Measurements from ENCODE around the gene ABCA7.
A peak's percentile ranks its signal among the peaks of the same experiment; 100 is the strongest.

ABCA7 gene

DNA sequence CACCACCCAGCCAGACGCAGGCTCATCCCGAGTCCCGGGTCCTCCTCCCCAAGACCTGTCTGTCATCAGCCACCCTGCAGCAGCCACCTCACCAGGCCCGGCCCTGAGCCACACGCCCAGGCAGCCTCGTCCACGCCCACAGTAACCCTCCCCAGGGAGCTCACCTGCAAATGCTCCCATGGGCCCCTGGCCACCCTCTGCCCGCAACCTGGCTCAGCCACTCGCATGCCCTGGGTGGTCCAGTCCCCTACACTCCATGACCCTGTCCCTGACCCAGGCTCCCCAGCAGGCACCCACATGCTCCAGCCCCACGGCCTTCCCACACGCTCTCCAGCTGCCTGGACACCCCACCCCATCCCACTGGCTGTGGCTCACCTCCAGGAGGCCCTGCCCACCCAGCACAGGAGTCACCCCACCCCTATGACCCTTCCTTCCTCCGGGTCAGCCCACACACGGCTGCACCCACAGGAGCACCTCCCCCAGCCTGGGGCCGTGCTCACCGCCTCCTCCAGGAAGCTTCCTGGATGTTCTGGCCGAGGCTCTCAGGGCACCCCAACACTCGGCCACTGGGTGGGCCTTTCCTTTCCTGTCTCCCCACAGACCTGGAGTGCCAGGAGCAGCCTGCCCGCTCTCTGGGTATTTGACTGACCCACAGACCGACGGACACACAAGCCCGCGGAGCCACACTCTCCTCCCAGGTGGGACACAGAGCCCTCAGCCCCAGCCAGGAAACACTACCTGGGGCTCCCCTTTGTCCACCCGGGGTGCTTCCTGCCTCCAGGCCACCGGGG, 22.6 kb upstream of the ABCA7 start:
- Histone ChIP-seq H3K4ac (ENCODE audit: low read depth in 1 of 2, low read length in 2 of 2) (no peak overlapping the region), H2BK15ac (ENCODE audit: low read depth, poor library complexity, severe bottlenecking) (peak overlapping the region; percentile 48), H3K36me3 (ENCODE audit: control insufficient read depth in 1 of 2, insufficient read depth in 2 of 2, low read depth in 1 of 2, low read length in 2 of 2) (peaks cover 14 to 58% of the 10 kb centered on the region in 2 experiments), H3K4me3 (ENCODE audit: insufficient read depth in 1 of 2, low read depth in 1 of 2, low read length in 2 of 2) (peak overlapping the region in 1 of 2 experiments; percentile 33), H3K27ac (ENCODE audit: low read length, poor library complexity, severe bottlenecking) (peak overlapping the region; percentile 33), H3K27me3 (ENCODE audit: control insufficient read depth in 1 of 2, insufficient read depth in 1 of 2, low read length in 2 of 2) (no peaks in the 10 kb centered on the region), H2BK12ac (ENCODE audit: low read length in 2 of 2) (peak overlapping the region; percentile 1 to 48), H2AFZ (ENCODE audit: low read depth, low read length) (no peak overlapping the region), H3K9me3 (ENCODE audit: control insufficient read depth, low read length) (no peaks in the 10 kb centered on the region), H2BK5ac (ENCODE audit: low read depth, low read length, poor library complexity, severe bottlenecking) (no peak overlapping the region), H3K4me2 (ENCODE audit: low read length, poor library complexity, severe bottlenecking) (peak overlapping the region; percentile 2), H2AK5ac (ENCODE audit: low read length, severe bottlenecking) (peak overlapping the region; percentile 46), H3K18ac (ENCODE audit: low read depth in 1 of 2, low read length in 2 of 2) (peak overlapping the region in 1 of 2 experiments; percentile 42), H3K9ac (ENCODE audit: low read length) (peak overlapping the region; percentile 30), H3K23ac (ENCODE audit: low read length in 2 of 2) (peak overlapping the region in 1 of 2 experiments; percentile 29), H2BK120ac (ENCODE audit: low read depth, low read length) (no peak overlapping the region), H3K14ac (ENCODE audit: low read length in 2 of 2) (peak overlapping the region in 1 of 2 experiments; percentile 22), H4K8ac (ENCODE audit: low read length) (peak overlapping the region; percentile 74), H3K4me1 (ENCODE audit: control insufficient read depth, insufficient read depth, low read depth, low read length) (peaks cover 53% of the 10 kb centered on the region), H4K91ac (ENCODE audit: low read length) (peak overlapping the region; percentile 36), H3K79me1 (replicated peaks; ENCODE audit: low read length, poor library complexity, severe bottlenecking) (peaks cover 10% of the 10 kb centered on the region)
- 70% methylated on average over 24 of the region's 24 CpGs for whole genome bisulfite sequencing
- no peak for DNase-seq

- H3K27me3 ChIP-seq (ENCODE audit: control insufficient read depth in 1 of 2, insufficient read depth in 1 of 2, low read length in 2 of 2): no peaks in the 10 kb centered on the region
- peak overlapping the region; percentile 46 for H2AK5ac ChIP-seq (ENCODE audit: low read length, severe bottlenecking)
Observed at GRCh38 chr19:1017906-1018305, 22.0 kb upstream of the ABCA7 start.

GRCh38 chr19:1018393-1018792, 21.5 kb upstream of the ABCA7 start:
- Histone ChIP-seq H2BK12ac (ENCODE audit: low read length in 2 of 2) (no peak overlapping the region), H3K27ac (ENCODE audit: low read length, poor library complexity, severe bottlenecking) (no peak overlapping the region), H3K18ac (ENCODE audit: low read depth in 1 of 2, low read length in 2 of 2) (no peak overlapping the region), H3K4ac (ENCODE audit: low read depth in 1 of 2, low read length in 2 of 2) (no peak overlapping the region), H3K27me3 (ENCODE audit: control insufficient read depth in 1 of 2, insufficient read depth in 1 of 2, low read length in 2 of 2) (no peaks in the 10 kb centered on the region), H2AK5ac (ENCODE audit: low read length, severe bottlenecking) (no peak overlapping the region), H3K79me1 (replicated peaks; ENCODE audit: low read length, poor library complexity, severe bottlenecking) (peaks cover 4% of the 10 kb centered on the region), H2BK5ac (ENCODE audit: low read depth, low read length, poor library complexity, severe bottlenecking) (no peak overlapping the region), H3K4me1 (ENCODE audit: control insufficient read depth, insufficient read depth, low read depth, low read length) (peaks cover 53% of the 10 kb centered on the region), H4K8ac (ENCODE audit: low read length) (no peak overlapping the region), H3K4me2 (ENCODE audit: low read length, poor library complexity, severe bottlenecking) (no peak overlapping the region), H3K23ac (ENCODE audit: low read length in 2 of 2) (no peak overlapping the region), H3K9ac (ENCODE audit: low read length) (peak overlapping the region; percentile 90), H2BK120ac (ENCODE audit: low read depth, low read length) (no peak overlapping the region), H4K91ac (ENCODE audit: low read length) (no peak overlapping the region), H3K4me3 (ENCODE audit: insufficient read depth in 1 of 2, low read depth in 1 of 2, low read length in 2 of 2) (peak overlapping the region in 1 of 2 experiments; percentile 96), H3K9me3 (ENCODE audit: control insufficient read depth, low read length) (no peaks in the 10 kb centered on the region), H3K36me3 (ENCODE audit: control insufficient read depth in 1 of 2, insufficient read depth in 2 of 2, low read depth in 1 of 2, low read length in 2 of 2) (peaks cover 7 to 47% of the 10 kb centered on the region in 2 experiments), H3K14ac (ENCODE audit: low read length in 2 of 2) (no peak overlapping the region), H2AFZ (ENCODE audit: low read depth, low read length) (no peak overlapping the region), H2BK15ac (ENCODE audit: low read depth, poor library complexity, severe bottlenecking) (no peak overlapping the region)
- no peak for DNase-seq
- 95% methylated on average over 5 of the region's 5 CpGs for WGBS

More at GRCh38 chr19:1017906-1018305, 22.0 kb upstream of the ABCA7 start:
- 90% methylated on average over 9 of the region's 9 CpGs for WGBS
- no peak overlapping the region for H3K4me3 ChIP-seq (ENCODE audit: insufficient read depth in 1 of 2, low read depth in 1 of 2, low read length in 2 of 2)
- peak overlapping the region in 1 of 2 experiments; percentile 13 for H3K4ac ChIP-seq (ENCODE audit: low read depth in 1 of 2, low read length in 2 of 2)
- H2BK120ac ChIP-seq (ENCODE audit: low read depth, low read length): no peak overlapping the region
- no peaks in the 10 kb centered on the region for H3K9me3 ChIP-seq (ENCODE audit: control insufficient read depth, low read length)
- peak overlapping the region; percentile 36 for H4K91ac ChIP-seq (ENCODE audit: low read length)
- no peak overlapping the region for H3K18ac ChIP-seq (ENCODE audit: low read depth in 1 of 2, low read length in 2 of 2)
- no peak overlapping the region for H2BK5ac ChIP-seq (ENCODE audit: low read depth, low read length, poor library complexity, severe bottlenecking)
- no peak overlapping the region for H3K27ac ChIP-seq (ENCODE audit: low read length, poor library complexity, severe bottlenecking)
- H2AFZ ChIP-seq (ENCODE audit: low read depth, low read length): no peak overlapping the region
- peak overlapping the region; percentile 29 to 37 for H3K23ac ChIP-seq (ENCODE audit: low read length in 2 of 2)
- peak overlapping the region; percentile 74 for H4K8ac ChIP-seq (ENCODE audit: low read length)
- peaks cover 7% of the 10 kb centered on the region for H3K79me1 ChIP-seq (replicated peaks; ENCODE audit: low read length, poor library complexity, severe bottlenecking)
- H3K36me3 ChIP-seq (ENCODE audit: control insufficient read depth in 1 of 2, insufficient read depth in 2 of 2, low read depth in 1 of 2, low read length in 2 of 2): peaks cover 12 to 52% of the 10 kb centered on the region in 2 experiments
- DNase-seq: no peak
- no peak overlapping the region for H3K14ac ChIP-seq (ENCODE audit: low read length in 2 of 2)
- H3K4me2 ChIP-seq (ENCODE audit: low read length, poor library complexity, severe bottlenecking): no peak overlapping the region
- peak overlapping the region; percentile 2 to 31 for H2BK12ac ChIP-seq (ENCODE audit: low read length in 2 of 2)
- H3K9ac ChIP-seq (ENCODE audit: low read length): peak overlapping the region; percentile 90
- peaks cover 53% of the 10 kb centered on the region for H3K4me1 ChIP-seq (ENCODE audit: control insufficient read depth, insufficient read depth, low read depth, low read length)
- H2BK15ac ChIP-seq (ENCODE audit: low read depth, poor library complexity, severe bottlenecking): peak overlapping the region; percentile 48

DNA sequence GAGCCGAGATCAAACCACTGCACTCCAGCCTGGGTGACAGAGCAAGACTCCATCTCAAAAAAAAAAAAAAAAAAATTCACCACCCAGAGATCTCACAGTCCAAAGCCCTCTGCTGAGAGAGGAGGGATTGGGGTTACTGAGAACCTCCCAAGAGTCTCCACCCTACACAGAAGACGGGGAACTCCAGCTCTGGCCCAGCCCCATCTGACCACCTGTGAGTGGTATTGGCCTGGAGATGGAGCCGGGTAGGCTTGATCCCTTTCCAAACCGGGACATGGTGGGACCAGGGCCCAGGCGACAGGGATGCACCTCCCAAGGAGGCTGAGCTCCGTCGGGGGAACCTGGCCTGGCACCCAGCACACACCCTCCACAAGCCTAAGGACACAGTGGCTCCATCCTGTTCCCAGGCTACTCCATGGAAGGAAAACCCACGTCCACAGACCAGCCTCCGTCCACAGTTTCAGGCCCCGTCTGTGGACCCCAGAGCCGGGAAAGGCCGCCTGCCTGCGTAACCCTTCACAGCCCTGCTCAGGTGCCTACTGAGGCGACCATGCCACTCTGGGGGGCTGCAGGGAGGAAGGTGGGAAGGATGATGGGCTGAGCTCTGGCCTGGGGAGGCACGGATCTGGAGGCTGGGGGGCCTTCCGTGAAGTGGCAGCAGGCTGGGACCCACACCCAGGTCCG, 20.8 kb upstream of the ABCA7 start:
- H2AFZ ChIP-seq (ENCODE audit: low read depth, low read length): no peak overlapping the region
- WGBS: 89% methylated on average over 15 of the region's 17 CpGs

More for the DNA sequence above, 20.8 kb upstream of the ABCA7 start:
- H3K4ac ChIP-seq (ENCODE audit: low read depth in 1 of 2, low read length in 2 of 2): no peak overlapping the region
- H4K8ac ChIP-seq (ENCODE audit: low read length): no peak overlapping the region
- no peak for DNase-seq
- peak overlapping the region; percentile 96 for H3K4me2 ChIP-seq (ENCODE audit: low read length, poor library complexity, severe bottlenecking)
- no peaks in the 10 kb centered on the region for H3K9me3 ChIP-seq (ENCODE audit: control insufficient read depth, low read length)
- no peak overlapping the region for H2BK120ac ChIP-seq (ENCODE audit: low read depth, low read length)
- H3K23ac ChIP-seq (ENCODE audit: low read length in 2 of 2): peak overlapping the region in 1 of 2 experiments; percentile 1
- H2BK12ac ChIP-seq (ENCODE audit: low read length in 2 of 2): no peak overlapping the region
- peaks cover under 1 to 40% of the 10 kb centered on the region in 2 experiments for H3K36me3 ChIP-seq (ENCODE audit: control insufficient read depth in 1 of 2, insufficient read depth in 2 of 2, low read depth in 1 of 2, low read length in 2 of 2)
- no peak overlapping the region for H3K27ac ChIP-seq (ENCODE audit: low read length, poor library complexity, severe bottlenecking)
- no peak overlapping the region for H2AK5ac ChIP-seq (ENCODE audit: low read length, severe bottlenecking)
- peaks cover 53% of the 10 kb centered on the region for H3K4me1 ChIP-seq (ENCODE audit: control insufficient read depth, insufficient read depth, low read depth, low read length)
- H3K18ac ChIP-seq (ENCODE audit: low read depth in 1 of 2, low read length in 2 of 2): no peak overlapping the region
- H4K91ac ChIP-seq (ENCODE audit: low read length): no peak overlapping the region
- no peaks in the 10 kb centered on the region for H3K79me1 ChIP-seq (replicated peaks; ENCODE audit: low read length, poor library complexity, severe bottlenecking)
- H3K27me3 ChIP-seq (ENCODE audit: control insufficient read depth in 1 of 2, insufficient read depth in 1 of 2, low read length in 2 of 2): no peaks in the 10 kb centered on the region
- no peak overlapping the region for H2BK5ac ChIP-seq (ENCODE audit: low read depth, low read length, poor library complexity, severe bottlenecking)
- H3K9ac ChIP-seq (ENCODE audit: low read length): peak overlapping the region; percentile 90
- H3K14ac ChIP-seq (ENCODE audit: low read length in 2 of 2): no peak overlapping the region
- no peak overlapping the region for H2BK15ac ChIP-seq (ENCODE audit: low read depth, poor library complexity, severe bottlenecking)
- H3K4me3 ChIP-seq (ENCODE audit: insufficient read depth in 1 of 2, low read depth in 1 of 2, low read length in 2 of 2): peak overlapping the region in 1 of 2 experiments; percentile 96

Measured in mesenchymal stem cell (in vitro differentiated cells and primary cell).